HG03066 (cell line): ENCODE measurements around the gene XPC.
"Not testable (repeated sequence)": the region's sequence is repeated elsewhere in the genome, so short reads cannot be mapped to it uniquely, and the experiment has no call there.

Experiments used
- ATAC-seq: cut with Tn5 transposase; IDR thresholded peaks from one replicate; pipeline ENCODE4 v1.9.1; 2021; ENCODE audit warnings: low read depth; ENCODE audit not compliant: unreplicated experiment

The XPC gene

GRCh38 chr3:14178247-14179113, at the start of gene XPC, which contains the start of gene LSM3:
XPC (minus strand) TSS chr3:14178601; CDS start chr3:14178568, 33 bp downstream.
LSM3 (plus strand) TSS chr3:14178817; CDS start chr3:14178861, 44 bp downstream.
- ATAC-seq: peak; percentile 89

GRCh38 chr3:14227856-14228255, 49.5 kb upstream of the XPC start:
- no peak for ATAC-seq

GRCh38 chr3:14226351-14226750, 48.0 kb upstream of the XPC start:
- not testable (repeated sequence) for ATAC-seq

DNA sequence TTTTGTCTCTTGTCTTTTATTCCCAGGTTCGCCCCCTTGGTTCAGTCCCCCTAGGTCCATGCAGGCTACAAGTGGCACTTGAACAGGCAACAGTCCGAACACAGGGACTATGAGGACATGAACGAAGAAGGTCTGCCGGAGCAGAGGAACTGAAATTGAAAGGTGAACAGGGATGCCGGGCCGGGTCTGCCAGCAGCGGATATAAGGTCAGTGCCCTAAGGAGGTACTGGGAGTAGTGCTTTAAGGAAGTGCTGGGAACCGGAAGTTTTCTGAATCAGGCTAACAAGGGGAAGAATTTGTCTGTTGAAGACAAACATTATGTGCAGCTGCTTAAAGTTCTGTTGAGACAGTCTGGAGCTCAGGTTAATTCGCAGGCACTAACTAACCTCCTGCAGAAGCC, 47.0 kb upstream of the XPC start:
- no peak for ATAC-seq

GRCh38 chr3:14224895-14225294, 46.5 kb upstream of the XPC start:
- no peak for ATAC-seq

DNA sequence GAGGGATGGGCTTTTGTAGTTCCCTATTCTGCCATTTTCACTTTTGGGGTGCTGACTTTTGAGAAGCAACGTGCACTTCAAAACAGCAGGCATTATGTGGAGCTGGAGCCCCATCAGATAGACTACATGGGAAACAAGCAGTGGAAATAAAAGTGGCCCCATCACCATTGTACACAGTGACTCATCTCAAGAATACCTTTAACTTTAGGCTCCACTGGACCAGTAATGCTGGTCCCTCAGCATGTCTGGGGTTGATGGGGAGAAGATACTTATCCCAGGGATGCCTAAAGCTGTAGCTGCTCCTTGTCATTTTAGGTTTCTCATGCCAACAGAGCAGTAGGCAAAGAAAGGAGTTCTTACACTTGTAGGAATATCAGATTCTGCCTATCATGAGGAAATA, 45.2 kb upstream of the XPC start:
- ATAC-seq: no peak

DNA sequence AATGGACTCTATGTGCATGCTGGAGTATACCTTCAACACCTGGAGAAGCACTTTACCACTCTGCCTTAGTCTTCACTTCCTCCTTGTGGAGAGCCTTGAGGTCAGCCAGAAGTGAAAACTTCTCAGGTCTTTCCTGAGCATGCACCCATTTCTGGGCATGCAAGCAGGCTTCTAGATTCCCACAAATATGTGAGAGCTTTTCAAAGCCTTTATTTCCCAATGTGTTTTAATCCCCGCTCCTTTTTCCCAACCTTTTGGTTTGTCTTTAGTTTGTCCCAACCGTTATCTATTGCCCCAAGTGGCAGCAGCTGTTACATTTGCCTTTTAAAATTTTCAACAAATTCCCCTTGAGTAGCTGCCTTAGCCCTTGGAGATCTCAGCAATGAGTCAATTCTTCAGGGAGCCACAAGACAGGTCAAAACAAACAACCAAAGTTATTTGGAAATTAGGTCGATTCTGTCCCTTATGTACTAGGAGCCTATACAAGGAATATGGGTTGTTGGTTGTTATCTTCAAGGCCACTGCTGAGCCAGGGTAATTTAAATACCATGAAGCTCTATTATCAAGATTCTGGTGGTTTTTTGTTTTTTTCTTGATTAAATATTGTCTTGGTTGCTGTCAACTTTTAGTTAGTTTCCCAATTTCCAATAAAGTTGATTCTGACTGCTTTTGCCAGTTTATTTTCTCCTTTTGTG, 44.6 kb upstream of the XPC start:
- ATAC-seq: no peak

- ATAC-seq: no peak
These were observed 44.1 kb upstream of the XPC start for GRCh38 chr3:14222457-14222856.

DNA sequence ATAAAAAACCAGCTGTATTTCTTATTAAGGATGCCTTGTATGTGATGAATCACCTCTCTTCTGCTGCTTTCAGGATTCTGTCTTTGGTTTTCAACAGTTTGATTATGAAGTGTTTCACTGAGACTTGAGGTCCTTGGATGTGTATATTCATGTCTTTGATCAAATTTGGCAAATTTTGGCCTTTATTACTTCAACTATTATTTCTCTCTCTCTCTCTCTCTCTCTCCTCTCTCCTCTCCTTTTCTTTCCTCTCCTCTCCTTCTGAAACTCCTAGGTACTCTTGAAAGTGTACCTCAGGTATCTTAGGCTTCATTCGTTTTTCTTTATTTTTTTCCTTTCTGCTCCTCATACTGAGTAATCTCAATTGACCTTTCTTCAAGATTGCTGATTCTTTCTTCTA, 43.5 kb upstream of the XPC start:
- ATAC-seq: no peak

- no peak for ATAC-seq
These were observed 42.5 kb upstream of the XPC start for GRCh38 chr3:14220933-14221332.

- no peak for ATAC-seq
These were observed 40.0 kb upstream of the XPC start for GRCh38 chr3:14218355-14218754.

GRCh38 chr3:14216257-14217048, 38.1 kb upstream of the XPC start:
- ATAC-seq: no peak

- ATAC-seq: no peak
These were observed 36.4 kb upstream of the XPC start for GRCh38 chr3:14214764-14215163.

- ATAC-seq: no peak
These were observed 34.8 kb upstream of the XPC start for GRCh38 chr3:14213066-14213774.

GRCh38 chr3:14212032-14212431, 33.6 kb upstream of the XPC start:
- ATAC-seq: no peak

DNA sequence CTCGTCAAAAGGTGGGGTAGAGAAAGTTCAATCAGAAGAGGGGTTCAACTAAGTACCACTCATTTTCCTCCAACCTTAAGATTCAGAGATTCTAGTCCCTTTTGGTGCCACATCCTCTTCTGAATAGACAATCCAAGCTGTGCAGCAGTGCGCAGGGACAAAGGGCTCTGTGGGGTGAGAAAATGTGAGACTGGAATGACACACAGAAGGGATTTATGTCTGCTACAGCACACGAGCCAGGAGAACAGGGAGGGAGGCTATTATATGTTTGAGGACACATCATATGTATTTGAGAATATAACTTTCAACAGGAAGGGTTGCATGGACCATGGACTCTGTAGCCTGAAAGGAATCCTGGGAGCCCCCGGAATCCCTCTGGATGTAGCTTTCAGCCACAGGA, 33.2 kb upstream of the XPC start:
- ATAC-seq: no peak

GRCh38 chr3:14210843-14211594, 32.6 kb upstream of the XPC start:
- no peak for ATAC-seq

DNA sequence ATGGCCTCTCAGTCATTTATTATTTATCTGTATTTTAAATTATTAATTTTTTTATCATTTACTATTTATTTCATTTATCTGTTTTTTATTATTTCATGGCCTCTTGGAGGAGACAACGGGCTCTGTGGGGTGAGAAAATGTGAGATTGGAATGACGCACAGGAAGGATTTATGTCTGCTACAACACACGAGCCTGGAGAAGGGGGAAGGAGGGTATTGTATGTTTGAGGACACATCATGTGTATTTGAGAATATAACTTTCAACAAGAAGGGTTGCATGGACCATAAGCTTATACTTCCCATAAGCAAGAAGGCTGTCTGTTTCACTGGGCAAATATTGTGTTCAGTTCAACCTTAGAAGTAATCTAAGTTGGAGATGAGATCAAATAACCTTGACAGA, 31.9 kb upstream of the XPC start:
- ATAC-seq: no peak

GRCh38 chr3:14209581-14210289, 31.3 kb upstream of the XPC start:
- no peak for ATAC-seq
